Hematopoietic multipotent progenitor cell (in vitro differentiated cells): Measurements from ENCODE around the gene CACNA1B. TPM values are rescaled to one million over a fixed set of nuclear protein-coding genes. Genes with fewer than 3 reads are reported as not detected.
A peak's percentile ranks its signal among the peaks of the same experiment; 100 is the strongest.

Experiments used
- DNase-seq, 3 donors: peaks; one replicate each; pipeline ENCODE4 v3.0.0-alpha.2; 2011 to 2015; ENCODE audit warnings: low read depth in 2 of 3, low spot score in 2 of 3
- total RNA-seq: library from RNA; depleted of rRNA; stranded (reverse); fragments of >200 nt; gene quantifications from one replicate; pipeline ENCODE4 v1.2.3, GENCODE V29; 2012

CACNA1B gene
- total RNA-seq = under 0.01 TPM

- DNase-seq = peak in 1 of 3 donors; percentile 5
Measured at GRCh38 chr9:137877506-137878122, at the start of gene CACNA1B. CACNA1B (plus strand) TSS chr9:137877782; CDS start chr9:137877934, 152 bp downstream.

DNA sequence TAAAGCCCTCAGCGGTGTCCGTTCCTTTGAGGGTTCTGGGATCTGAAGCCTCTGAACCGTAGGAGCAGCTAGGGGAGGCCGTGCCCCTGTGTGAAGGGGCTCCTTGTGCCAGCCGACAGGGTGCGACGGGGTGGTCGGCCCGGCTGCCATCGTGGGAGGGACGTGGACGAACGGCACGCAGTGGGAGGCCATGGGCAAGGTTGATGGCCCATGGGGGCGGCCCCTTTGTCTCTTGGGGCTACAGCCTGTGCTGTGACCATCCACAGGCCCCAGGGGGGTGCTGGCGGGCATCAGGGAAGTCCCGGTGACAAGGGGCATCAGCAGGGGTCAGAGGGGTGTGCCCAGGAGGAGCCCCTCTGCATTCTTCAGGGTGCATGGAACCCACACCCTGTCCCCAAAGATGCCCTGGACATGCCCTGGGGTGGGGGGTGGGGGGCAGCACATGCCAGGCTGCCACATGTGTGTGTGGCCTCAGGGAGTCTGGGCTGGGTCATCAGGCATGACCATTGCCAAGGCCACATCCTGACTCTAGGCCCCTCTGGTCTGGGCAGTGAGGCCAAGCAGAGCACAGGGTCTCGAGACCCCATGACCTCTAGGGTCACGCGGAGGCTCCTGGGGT is 49.6 kb upstream of the CACNA1B start:
- DNase-seq = no peak

GRCh38 chr9:137828527-137829259 is 48.9 kb upstream of the CACNA1B start:
- peak in 1 of 3 donors; percentile 7 for DNase-seq

DNA sequence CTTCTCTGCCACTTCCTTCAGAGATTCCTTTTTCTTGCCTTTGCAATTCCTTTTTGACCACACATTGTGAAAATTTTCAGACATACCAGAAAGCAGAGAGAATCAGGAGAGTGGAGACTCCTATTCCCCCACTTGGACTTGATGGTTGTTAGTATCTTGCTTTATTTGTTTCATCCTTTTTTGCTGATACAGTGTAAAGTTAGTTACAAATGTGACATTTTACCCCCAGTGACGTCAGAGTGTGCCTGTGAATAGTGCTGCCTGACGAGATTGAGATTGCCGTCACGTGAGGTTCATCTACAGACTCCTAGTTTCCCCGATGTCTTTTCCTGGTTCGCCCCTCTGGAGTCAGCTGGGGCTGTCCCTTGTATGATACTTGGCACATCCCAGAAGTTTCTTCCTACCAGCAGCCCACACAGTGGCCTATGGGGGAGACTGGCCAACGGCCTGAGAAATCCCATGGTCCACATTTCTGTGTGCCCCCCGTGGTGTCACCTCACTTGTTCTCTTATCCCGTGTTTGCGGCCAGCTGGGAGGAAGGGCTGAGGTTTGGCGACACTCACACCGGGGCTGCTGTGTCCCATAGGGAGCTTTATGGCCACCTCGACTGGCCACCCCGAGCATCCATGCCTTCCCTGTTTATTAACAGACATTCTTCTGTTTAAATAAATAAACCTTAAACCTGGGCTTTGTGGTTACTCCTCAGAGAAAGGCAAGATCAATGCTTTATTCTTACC is 48.2 kb upstream of the CACNA1B start:
- no peak for DNase-seq

GRCh38 chr9:137832191-137832700 is 45.3 kb upstream of the CACNA1B start:
- DNase-seq = no peak

- no peak for DNase-seq
Measured at GRCh38 chr9:137832830-137833590, 44.6 kb upstream of the CACNA1B start.

DNA sequence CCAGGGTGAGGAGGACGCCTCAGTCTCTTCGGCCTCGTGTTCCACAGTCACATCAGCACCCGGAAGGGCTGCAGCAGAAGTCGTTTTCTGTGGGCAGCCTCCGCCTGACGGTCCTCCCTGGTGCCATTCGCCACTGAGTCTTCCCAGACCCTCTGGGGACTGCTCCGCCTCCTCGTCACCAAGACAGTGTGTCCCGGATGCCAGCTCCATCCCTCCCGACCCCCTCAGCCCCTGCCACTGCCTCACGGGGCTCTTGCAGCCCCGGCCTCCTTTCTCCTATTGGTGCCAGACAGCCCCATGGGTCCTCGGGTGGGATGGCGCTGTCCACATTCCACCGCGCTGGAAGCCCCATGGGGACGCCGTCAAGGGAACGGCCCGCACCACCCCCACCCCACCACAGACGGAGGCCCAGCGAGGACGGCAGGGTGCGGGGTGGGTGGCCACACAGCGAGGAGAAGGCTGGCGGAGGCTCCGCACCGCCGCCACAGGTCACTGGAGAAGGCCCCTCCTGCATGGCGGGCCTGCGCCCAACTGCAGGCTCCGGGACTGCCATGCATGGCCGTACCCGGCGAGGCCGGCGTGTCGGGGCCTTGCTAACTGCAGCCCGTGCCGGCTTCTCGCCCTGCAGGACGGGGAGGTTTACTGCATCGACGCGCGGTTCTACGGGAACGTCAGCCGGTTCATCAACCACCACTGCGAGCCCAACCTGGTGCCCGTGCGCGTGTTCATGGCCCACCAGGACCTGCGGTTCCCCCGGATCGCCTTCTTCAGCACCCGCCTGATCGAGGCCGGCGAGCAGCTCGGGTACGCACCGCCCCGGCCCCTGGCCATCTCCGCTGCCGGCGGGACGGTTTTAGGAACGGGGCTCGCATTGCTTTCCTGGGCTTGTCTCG is 43.6 kb upstream of the CACNA1B start:
- no peak for DNase-seq

GRCh38 chr9:137834846-137835546 is 42.6 kb upstream of the CACNA1B start:
- no peak for DNase-seq

- DNase-seq = no peak
Measured at GRCh38 chr9:137836151-137836830, 41.3 kb upstream of the CACNA1B start.

- DNase-seq = no peak
Measured at GRCh38 chr9:137836831-137837241, 40.7 kb upstream of the CACNA1B start.

DNA sequence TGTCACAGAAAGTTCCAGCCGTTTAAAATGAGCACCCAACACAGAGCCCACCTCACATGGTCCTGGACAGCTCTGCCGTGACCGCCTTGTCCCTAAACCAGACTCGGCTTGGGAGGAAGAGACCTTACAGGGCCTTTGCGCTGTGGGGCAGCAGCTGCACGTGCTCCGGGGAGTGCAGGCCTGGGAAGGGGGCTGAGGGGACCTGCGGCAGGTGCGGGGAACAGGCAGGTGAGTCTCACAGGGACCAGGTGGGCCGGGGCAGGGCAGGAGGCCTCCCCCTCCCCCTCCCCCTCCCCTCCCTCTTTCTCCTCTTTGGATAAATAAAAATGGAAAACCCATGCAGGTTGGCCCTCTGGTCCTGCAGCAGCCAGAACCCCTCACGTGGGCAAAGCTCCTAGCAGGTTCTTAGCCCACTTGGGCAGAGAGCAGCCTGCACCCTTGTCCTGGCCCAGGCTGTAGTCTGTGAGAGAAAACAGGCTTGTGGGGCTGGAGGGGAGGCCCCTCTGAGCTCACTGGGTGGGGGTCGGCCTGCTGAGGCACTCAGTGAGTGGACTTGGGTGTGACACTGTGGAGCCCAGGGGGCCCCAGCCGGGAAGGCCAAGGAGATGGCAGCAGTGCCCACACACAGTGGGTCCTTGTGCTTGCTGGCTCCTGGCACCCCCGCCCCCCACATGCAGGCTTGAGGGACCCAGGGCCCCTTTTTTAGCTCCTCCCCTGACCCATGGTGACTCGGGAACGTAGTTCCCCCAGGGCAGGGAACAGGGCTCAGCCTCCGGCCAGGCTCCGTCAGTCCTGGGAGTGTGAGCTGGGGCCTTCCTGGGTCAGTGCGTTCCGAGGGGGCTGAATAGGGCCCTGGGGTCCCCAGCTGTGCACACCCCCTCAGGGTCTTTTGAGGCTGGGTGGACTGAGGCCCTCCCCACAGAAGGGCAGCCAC is 40.0 kb upstream of the CACNA1B start:
- DNase-seq = no peak

GRCh38 chr9:137838576-137838975 is 39.0 kb upstream of the CACNA1B start:
- no peak for DNase-seq

DNA sequence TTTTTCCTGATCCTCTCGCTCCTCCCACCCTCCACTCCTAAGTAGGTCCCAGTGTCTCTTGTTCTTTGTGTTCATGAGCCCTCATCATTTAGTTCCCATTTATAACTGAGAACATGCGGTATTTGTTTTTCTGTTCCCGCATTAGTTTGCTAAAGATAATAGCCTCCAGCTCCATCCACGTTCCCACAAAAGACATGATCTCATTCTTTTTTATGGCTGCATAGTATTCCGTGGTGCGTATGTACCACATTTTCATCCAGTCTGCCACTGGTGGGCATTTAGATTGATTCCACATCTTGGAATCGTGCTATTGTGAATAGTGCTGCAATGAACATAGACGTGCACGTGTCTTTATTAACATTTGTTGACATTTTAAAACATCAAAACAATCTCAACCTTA is 34.2 kb upstream of the CACNA1B start:
- DNase-seq = no peak

DNA sequence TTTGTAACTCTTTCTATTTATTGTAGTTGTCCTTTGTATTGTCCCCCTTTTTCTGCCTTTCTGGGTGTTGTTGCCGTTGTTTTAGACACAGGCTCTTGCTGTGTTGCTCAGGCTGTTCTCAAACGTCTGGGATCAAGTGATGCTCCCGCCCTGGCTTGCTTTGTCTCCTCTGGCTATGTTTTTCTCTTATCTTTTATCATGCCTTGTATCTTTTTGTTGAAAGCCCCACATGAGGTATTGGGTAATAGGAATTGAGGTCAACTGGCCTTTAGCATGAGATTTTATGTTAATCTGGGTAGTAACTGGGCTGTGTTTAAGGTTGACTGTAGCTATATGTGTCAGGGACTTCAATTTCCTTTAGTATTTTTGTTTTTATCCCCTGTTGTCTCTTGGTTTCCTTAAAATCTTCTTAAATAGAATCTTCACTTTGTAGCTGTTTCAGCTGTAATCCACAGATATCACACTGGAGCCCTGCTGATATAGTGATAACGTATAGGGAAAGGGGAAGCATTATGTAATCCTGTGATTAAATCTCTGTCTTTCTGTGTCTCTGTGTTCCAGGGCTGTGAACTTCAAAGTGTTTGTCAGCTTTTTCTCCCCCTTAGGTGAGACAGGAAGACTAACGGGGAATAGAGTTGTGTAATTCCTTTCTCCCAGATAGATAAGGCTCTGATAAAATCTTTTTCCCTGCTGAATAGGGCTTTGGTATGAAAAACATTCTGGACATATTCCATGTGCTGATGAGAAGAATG is 25.9 kb upstream of the CACNA1B start:
- no peak for DNase-seq

GRCh38 chr9:137853392-137853995 is 24.1 kb upstream of the CACNA1B start:
- DNase-seq = no peak

DNA sequence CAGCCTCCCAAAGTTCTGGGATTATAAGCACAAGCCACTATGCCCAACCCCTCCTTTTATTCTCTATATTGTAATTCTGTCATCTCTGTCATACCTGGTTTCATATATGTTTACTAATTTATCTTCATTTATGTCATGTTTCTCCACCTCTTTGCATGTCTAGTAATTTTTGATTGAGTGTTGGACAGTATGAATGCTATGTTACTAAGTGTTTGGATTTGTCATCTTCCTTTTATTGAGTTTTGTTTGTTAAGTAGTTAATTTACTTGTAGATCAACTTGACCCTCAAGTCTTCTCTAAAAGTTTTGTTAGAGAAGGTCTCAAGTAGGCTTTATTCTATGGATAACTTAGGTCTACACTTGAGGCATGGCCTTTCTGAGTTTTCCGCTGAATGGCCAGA is 17.2 kb upstream of the CACNA1B start:
- no peak for DNase-seq
